SK-N-SH (cell line): ENCODE measurements around the gene AGFG2. TPM values are rescaled to one million over a fixed set of nuclear protein-coding genes. Genes with fewer than 3 reads are reported as not detected.

Source experiments
- CTCF ChIA-PET: fragments of 300-600, 350-600 bp; formaldehyde crosslinking; extraction: SDS; loops from one replicate; lab custom pipeline; 2021; lab: Yijun Ruan, JAX
- POLR2A ChIA-PET: fragments of 350-600 bp; sonication (Branson Sonifier 250); formaldehyde crosslinking; extraction: SDS; loops from one replicate; lab custom pipeline; 2020; ENCODE audit warnings: antibody characterized with exemption, inconsistent platforms; lab: Yijun Ruan, JAX
- DNase-seq: peaks from one replicate; pipeline ENCODE4 v3.0.0; 2012
- H2AFZ ChIP-seq: fragments of 200-600 bp; sonication (generic); 2 replicates; pipeline ENCODE4 v1.8.1; 2016; ENCODE audit warnings: antibody characterized with exemption, mild to moderate bottlenecking, low read depth
- H3F3A ChIP-seq: fragments of 200-600 bp; sonication (generic); replicated peaks from 2 replicates; pipeline ENCODE3; 2016; ENCODE audit warnings: antibody characterized with exemption, mild to moderate bottlenecking; ENCODE audit not compliant: insufficient read depth
- H3K27ac ChIP-seq, 2 experiments: fragments of 200-500 bp in 1 of 2; fragments of 200-600 bp in 1 of 2; sonication (Bioruptor generic) in 1 of 2; sonication (generic), shearing (Covaris generic) in 1 of 2; 2 replicates each; pipeline versions ENCODE4 v1.5.1 to v1.6.1; 2014 to 2016; ENCODE audit warnings: low read depth in 2 of 2, inconsistent platforms in 1 of 2, low read length in 1 of 2, mild to moderate bottlenecking in 1 of 2, mixed read lengths in 1 of 2
- H3K27me3 ChIP-seq: fragments of 200-600 bp; sonication (generic), shearing (Covaris generic); 2 replicates; pipeline ENCODE4 v1.6.1; 2016; ENCODE audit warnings: mixed run types; ENCODE audit not compliant: insufficient read depth
- H3K36me3 ChIP-seq, 2 experiments: fragments of 200-500 bp in 1 of 2; fragments of 200-600 bp in 1 of 2; sonication (Bioruptor generic) in 1 of 2; sonication (generic) in 1 of 2; replicated peaks in 1 of 2; 2 replicates each; pipeline versions ENCODE3 to v1.5.1; 2014 to 2016; ENCODE audit warnings: low read length in 1 of 2, mild to moderate bottlenecking in 1 of 2; ENCODE audit not compliant: insufficient read depth in 2 of 2, control insufficient read depth in 1 of 2
- H3K4me1 ChIP-seq, 2 experiments: fragments of 200-500 bp in 1 of 2; fragments of 200-600 bp in 1 of 2; sonication (Bioruptor generic) in 1 of 2; sonication (generic), shearing (Covaris generic) in 1 of 2; 2 replicates each; pipeline versions ENCODE4 v1.5.1 to v1.6.1; 2014 to 2016; ENCODE audit warnings: low read depth in 1 of 2, low read length in 1 of 2, mixed run types in 1 of 2; ENCODE audit not compliant: insufficient read depth in 2 of 2, control insufficient read depth in 1 of 2
- H3K4me2 ChIP-seq: fragments of 200-600 bp; sonication (generic), shearing (Covaris generic); 2 replicates; pipeline ENCODE4 v1.6.1; 2017; ENCODE audit warnings: mixed run types
- H3K4me3 ChIP-seq, 2 experiments: fragments of 200-500 bp in 1 of 2; fragments of 200-600 bp in 1 of 2; sonication (Bioruptor generic) in 1 of 2; sonication (generic), shearing (Covaris generic) in 1 of 2; 2 replicates each; pipeline versions ENCODE4 v1.5.1 to v1.8.1; 2014 to 2016; ENCODE audit warnings: low read depth in 2 of 2, inconsistent platforms in 1 of 2, low read length in 1 of 2, mild to moderate bottlenecking in 1 of 2, mixed read lengths in 1 of 2, moderate library complexity in 1 of 2
- H3K79me2 ChIP-seq: fragments of 200-600 bp; sonication (generic); 2 replicates; pipeline ENCODE4 v1.8.1; 2017; ENCODE audit warnings: mild to moderate bottlenecking; ENCODE audit not compliant: insufficient read depth
- H3K9ac ChIP-seq: fragments of 200-600 bp; sonication (generic); 2 replicates; pipeline ENCODE4 v1.6.1; 2017; ENCODE audit warnings: mixed run types
- H3K9me2 ChIP-seq: fragments of 200-600 bp; sonication (generic); 2 replicates; pipeline ENCODE4 v1.6.1; 2017; ENCODE audit warnings: mixed run types
- H3K9me3 ChIP-seq: fragments of 200-600 bp; sonication (generic); 2 replicates; pipeline ENCODE4 v1.6.1; 2017; ENCODE audit warnings: mixed run types, mild to moderate bottlenecking, moderate library complexity
- H4K20me1 ChIP-seq: fragments of 200-600 bp; sonication (generic); 2 replicates; pipeline ENCODE4 v1.6.1; 2017; ENCODE audit warnings: mild to moderate bottlenecking, mixed run types; ENCODE audit not compliant: insufficient read depth
- ELF1 ChIP-seq: IDR thresholded peaks from 2 replicates; pipeline ENCODE4 v1.4.0; 2012
- EP300 ChIP-seq, 2 experiments: IDR thresholded peaks; 2 replicates each; pipeline versions ENCODE4 v1.4.0 to v1.6.1; 2012; ENCODE audit warnings: borderline replicate concordance in 1 of 2, low read depth in 1 of 2, low read length in 1 of 2
- GABPA ChIP-seq: IDR thresholded peaks from 2 replicates; pipeline ENCODE4 v1.4.0; 2012; ENCODE audit warnings: low read depth, mild to moderate bottlenecking
- IRF3 ChIP-seq: fragments of 150-350 bp; IDR thresholded peaks from 2 replicates; pipeline ENCODE4 v1.6.1; 2016; ENCODE audit warnings: mild to moderate bottlenecking, low read depth, low read length
- MAX ChIP-seq: IDR thresholded peaks from 2 replicates; pipeline ENCODE4 v1.4.0; 2012; ENCODE audit warnings: low read depth
- POLR2AphosphoS5 ChIP-seq: IDR thresholded peaks from 2 replicates; pipeline ENCODE4 v1.6.1; 2012; ENCODE audit warnings: low read depth, low read length
- RCOR1 ChIP-seq: fragments of 150-350 bp; IDR thresholded peaks from 2 replicates; pipeline ENCODE4 v1.6.1; 2017; ENCODE audit warnings: antibody characterized with exemption, low read length
- RFX5 ChIP-seq: IDR thresholded peaks from 2 replicates; pipeline ENCODE4 v1.6.1; 2012; ENCODE audit warnings: mild to moderate bottlenecking, improper control_type of control experiment, low read length
- RXRA ChIP-seq: IDR thresholded peaks from 2 replicates; pipeline ENCODE4 v1.4.0; 2012; ENCODE audit warnings: low read depth, mild to moderate bottlenecking, borderline replicate concordance
- SIN3A ChIP-seq: IDR thresholded peaks from 2 replicates; pipeline ENCODE4 v1.6.1; 2012; ENCODE audit warnings: low read depth, mild to moderate bottlenecking, low read length, moderate library complexity, borderline replicate concordance
- SMC3 ChIP-seq: IDR thresholded peaks from 2 replicates; pipeline ENCODE4 v1.6.1; 2012; ENCODE audit warnings: low read depth, low read length, improper control_type of control experiment
- TAF1 ChIP-seq: IDR thresholded peaks from 2 replicates; pipeline ENCODE4 v1.6.1; 2012; ENCODE audit warnings: low read depth, mild to moderate bottlenecking, low read length, moderate library complexity, borderline replicate concordance
- TCF12 ChIP-seq: IDR thresholded peaks from 2 replicates; pipeline ENCODE4 v1.4.0; 2012
- YY1 ChIP-seq: IDR thresholded peaks from 2 replicates; pipeline ENCODE4 v1.4.0; 2012; ENCODE audit warnings: low read depth, mild to moderate bottlenecking
- ZBTB33 ChIP-seq: IDR thresholded peaks from 2 replicates; pipeline ENCODE4 v1.4.0; 2012; ENCODE audit warnings: low read depth, borderline replicate concordance
- WGBS: methylation state at CpG from one replicate; pipeline ENCODE4 v1.1.6; 2017; ENCODE audit warnings: low lambda C conversion rate; 5-methylcytosine and 5-hydroxymethylcytosine counted together
- polyA plus RNA-seq, 3 experiments: library from polyadenylated mRNA; depleted of rRNA; stranded (reverse); fragments of >200 nt; gene quantifications; 2 replicates each; pipeline ENCODE4 v1.2.3, GENCODE V29; 2012

AGFG2 gene
- polyA plus RNA-seq, 1 of the 3 experiments (the other 2 are of a cell fraction), result 23.1 TPM

GRCh38 chr7:100556541-100556940 lies 17.5 kb downstream of the AGFG2 start:
- Histone ChIP-seq H3K9ac (no peak overlapping the region), H3K79me2 (no peaks in the 10 kb centered on the region), H2AFZ (no peak overlapping the region), H3K27me3 (no peaks in the 10 kb centered on the region), H3K4me3 (no peak overlapping the region), H3F3A (peaks cover 2% of the 10 kb centered on the region), H3K27ac (no peak overlapping the region), H3K9me2 (no peaks in the 10 kb centered on the region), H4K20me1 (no peaks in the 10 kb centered on the region), H3K4me2 (no peak overlapping the region), H3K4me1 (no peaks in the 10 kb centered on the region; a peak in 1 of 4 replicates), H3K9me3 (no peaks in the 10 kb centered on the region), H3K36me3 (peaks cover 7 to 14% of the 10 kb centered on the region in 2 experiments)
- ChIA-PET CTCF (interaction anchor here (1.7 to 16.6 kb wide), 6 partner anchors 10 to 91 kb away, joined by 7 to 398 read pairs (median 42); partner anchors contain the start of genes AGFG2, NYAP1 and SPACDR), POLR2A (no interaction called here)
- WGBS, result 77% methylated on average over 4 of the region's 4 CpGs
- TF ChIP-seq IRF3 (no peak), ELF1 (no peak), SMC3 (no peak), SIN3A (no peak), TAF1 (no peak), POLR2AphosphoS5 (no peak), GABPA (no peak), RCOR1 (no peak), TCF12 (no peak)
- no peak for DNase-seq

- no peak overlapping the region for H3K27ac ChIP-seq
- DNase-seq, result no peak
- no peaks in the 10 kb centered on the region for H3K79me2 ChIP-seq
- no peaks in the 10 kb centered on the region for H3F3A ChIP-seq
- no peaks in the 10 kb centered on the region for H3K9me2 ChIP-seq
- H3K4me2 ChIP-seq, result no peak overlapping the region
- POLR2A ChIA-PET, result interaction anchor here (0.7 to 1.0 kb wide), 2 partner anchors 43 to 96 kb away, joined by 3 read pairs; partner anchors contain the start of gene PCOLCE
- H4K20me1 ChIP-seq, result no peaks in the 10 kb centered on the region
- no peak overlapping the region for H2AFZ ChIP-seq
- H3K9me3 ChIP-seq, result no peaks in the 10 kb centered on the region
- peaks cover 0 to 2% of the 10 kb centered on the region in 2 experiments; a peak in 1 of 4 replicates for H3K4me1 ChIP-seq
- CTCF ChIA-PET, result interaction anchor here (0.7 to 16.6 kb wide), 40 partner anchors 10 to 293 kb away, joined by 3 to 398 read pairs (median 8); partner anchors contain the start of genes AGFG2, EPO, FBXO24 and GIGYF1
- TF ChIP-seq EP300 (IDR thresholded peaks at IDR 0.05; ENCODE audit: borderline replicate concordance in 1 of 2, low read depth in 1 of 2, low read length in 1 of 2) (no peak), POLR2AphosphoS5 (no peak), YY1 (no peak), MAX (no peak), ZBTB33 (no peak), RXRA (no peak), RFX5 (no peak)
- TF ChIP-seq, all 33 proteins: peak for 0
- H3K9ac ChIP-seq, result no peak overlapping the region
- H3K27me3 ChIP-seq, result no peaks in the 10 kb centered on the region
- no peak overlapping the region for H3K4me3 ChIP-seq
- peaks cover 0 to 14% of the 10 kb centered on the region in 2 experiments for H3K36me3 ChIP-seq
- 85% methylated on average over 4 of the region's 4 CpGs for WGBS
These were observed 20.1 kb downstream of the AGFG2 start for GRCh38 chr7:100559127-100559526.
